ENCODE measurements around the gene RFX8.

Gene RFX8

DNA sequence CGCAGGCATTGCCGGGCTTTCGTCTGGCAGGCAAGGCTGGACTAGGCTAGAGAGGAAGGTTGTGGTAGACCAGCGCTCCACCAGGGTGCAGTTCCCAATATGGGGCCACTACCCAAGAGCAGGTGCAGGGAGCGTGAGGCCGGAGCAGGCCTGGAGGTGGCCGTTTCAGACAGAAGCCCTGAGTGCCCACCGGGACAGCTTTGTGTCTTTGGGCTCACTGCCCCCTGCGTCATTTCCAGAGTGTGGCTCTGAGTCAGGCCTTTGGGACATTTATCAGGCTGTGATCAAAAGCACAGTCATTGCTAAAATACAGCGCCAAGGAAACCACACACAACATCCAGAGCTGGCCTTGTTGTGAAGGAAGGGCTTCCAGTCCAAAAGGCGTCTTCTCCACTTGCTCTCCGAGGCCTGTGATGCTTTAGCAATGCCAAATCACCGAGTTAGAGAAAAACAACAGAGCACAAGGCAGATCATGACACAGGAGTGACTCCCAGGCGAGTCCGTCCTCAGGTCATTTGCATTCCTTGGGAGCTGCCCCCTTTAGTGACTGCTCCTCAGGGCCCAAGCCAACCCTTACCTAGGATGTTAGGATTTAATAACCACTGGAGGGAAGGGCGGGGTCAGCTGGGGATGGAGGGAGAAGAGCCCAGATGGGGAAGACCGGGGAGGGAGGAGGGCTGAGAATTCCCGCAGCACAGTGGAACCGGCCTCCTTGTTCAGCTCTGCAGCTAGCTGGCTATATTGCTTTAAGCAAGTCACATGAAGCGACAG, 42.3 kb downstream of the RFX8 start:
- no peak overlapping the region for H3K4me3 ChIP-seq (ENCODE audit: low read depth, low read length)
- DNase-seq (ENCODE audit: low read depth), result no peak
- TF ChIP-seq, protein P1, sequence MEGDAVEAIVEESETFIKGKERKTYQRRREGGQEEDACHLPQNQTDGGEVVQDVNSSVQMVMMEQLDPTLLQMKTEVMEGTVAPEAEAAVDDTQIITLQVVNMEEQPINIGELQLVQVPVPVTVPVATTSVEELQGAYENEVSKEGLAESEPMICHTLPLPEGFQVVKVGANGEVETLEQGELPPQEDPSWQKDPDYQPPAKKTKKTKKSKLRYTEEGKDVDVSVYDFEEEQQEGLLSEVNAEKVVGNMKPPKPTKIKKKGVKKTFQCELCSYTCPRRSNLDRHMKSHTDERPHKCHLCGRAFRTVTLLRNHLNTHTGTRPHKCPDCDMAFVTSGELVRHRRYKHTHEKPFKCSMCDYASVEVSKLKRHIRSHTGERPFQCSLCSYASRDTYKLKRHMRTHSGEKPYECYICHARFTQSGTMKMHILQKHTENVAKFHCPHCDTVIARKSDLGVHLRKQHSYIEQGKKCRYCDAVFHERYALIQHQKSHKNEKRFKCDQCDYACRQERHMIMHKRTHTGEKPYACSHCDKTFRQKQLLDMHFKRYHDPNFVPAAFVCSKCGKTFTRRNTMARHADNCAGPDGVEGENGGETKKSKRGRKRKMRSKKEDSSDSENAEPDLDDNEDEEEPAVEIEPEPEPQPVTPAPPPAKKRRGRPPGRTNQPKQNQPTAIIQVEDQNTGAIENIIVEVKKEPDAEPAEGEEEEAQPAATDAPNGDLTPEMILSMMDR (IDR thresholded peaks at IDR 0.05; ENCODE audit: control insufficient read depth, extremely low read depth, insufficient read depth), result no peak

DNA sequence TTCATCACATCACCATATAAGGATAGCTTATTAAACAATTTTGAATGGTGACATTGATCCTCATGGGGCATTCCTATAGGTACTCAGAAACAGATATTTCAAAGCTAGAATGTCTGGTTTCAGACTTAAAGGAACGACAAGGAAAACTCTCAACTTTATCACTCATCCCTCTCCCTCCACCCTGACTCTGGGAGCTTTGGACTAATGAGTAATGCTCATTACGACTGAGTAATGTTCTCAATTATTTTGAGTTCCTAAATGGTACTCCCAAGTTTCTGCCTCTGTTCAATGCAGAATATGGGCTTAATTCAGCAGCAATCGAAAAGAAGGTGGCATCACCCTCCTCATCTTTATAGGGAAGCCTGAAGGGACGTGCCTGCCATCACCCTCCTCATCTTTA, 43.4 kb downstream of the RFX8 start:
- no peak for DNase-seq (ENCODE audit: low read depth)
- TF ChIP-seq, protein P1 (IDR thresholded peaks at IDR 0.05; ENCODE audit: control insufficient read depth, extremely low read depth, insufficient read depth), result no peak
- H3K4me3 ChIP-seq (ENCODE audit: low read depth, low read length), result no peak overlapping the region

DNA sequence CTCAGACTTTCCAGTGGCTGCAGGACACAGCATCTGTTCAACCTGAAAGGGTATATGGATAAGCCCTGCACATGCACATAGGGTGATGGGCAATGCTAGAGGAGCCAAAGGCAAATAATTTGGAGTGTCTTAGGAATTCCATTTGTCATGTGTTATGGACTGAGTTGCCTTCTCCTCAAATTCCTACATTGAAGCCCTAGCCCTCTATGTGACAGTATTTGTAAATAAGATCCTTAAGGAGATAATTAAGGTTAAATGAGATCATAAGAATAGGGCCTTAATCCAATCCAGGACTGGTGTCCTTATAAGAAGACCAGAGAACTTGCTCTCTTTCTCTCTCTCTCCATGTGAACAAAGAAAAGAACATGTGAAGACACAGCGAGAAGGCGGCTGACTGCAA, 44.8 kb downstream of the RFX8 start:
- no peak for DNase-seq (ENCODE audit: low read depth)

DNA sequence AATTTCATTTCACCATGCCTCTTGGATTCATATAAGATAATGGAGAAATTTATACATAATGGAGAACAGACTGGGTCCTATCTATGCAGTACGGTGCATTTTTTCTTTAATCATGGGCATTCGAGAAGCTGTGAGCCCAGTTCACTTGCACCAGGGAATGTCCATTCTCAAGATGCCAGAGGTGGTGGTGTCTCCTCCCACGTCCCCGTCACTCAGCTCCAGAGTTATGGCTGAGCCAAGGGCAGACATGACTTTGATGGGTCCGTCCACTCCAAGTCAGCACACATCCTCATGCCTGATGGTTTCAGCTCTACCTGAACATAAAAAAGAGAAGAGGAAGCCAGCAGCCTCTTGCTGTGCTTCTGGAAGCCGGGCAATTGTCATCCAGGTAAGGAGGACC, 45.5 kb downstream of the RFX8 start:
- TF ChIP-seq, protein P1 (IDR thresholded peaks at IDR 0.05; ENCODE audit: control insufficient read depth, extremely low read depth, insufficient read depth), result no peak
- DNase-seq (ENCODE audit: low read depth), result no peak
- H3K4me3 ChIP-seq (ENCODE audit: low read depth, low read length), result no peak overlapping the region

More for the DNA sequence above, 44.8 kb downstream of the RFX8 start:
- H3K4me3 ChIP-seq (ENCODE audit: low read depth, low read length), result no peak overlapping the region
- TF ChIP-seq, protein P1 (IDR thresholded peaks at IDR 0.05; ENCODE audit: control insufficient read depth, extremely low read depth, insufficient read depth), result no peak

DNA sequence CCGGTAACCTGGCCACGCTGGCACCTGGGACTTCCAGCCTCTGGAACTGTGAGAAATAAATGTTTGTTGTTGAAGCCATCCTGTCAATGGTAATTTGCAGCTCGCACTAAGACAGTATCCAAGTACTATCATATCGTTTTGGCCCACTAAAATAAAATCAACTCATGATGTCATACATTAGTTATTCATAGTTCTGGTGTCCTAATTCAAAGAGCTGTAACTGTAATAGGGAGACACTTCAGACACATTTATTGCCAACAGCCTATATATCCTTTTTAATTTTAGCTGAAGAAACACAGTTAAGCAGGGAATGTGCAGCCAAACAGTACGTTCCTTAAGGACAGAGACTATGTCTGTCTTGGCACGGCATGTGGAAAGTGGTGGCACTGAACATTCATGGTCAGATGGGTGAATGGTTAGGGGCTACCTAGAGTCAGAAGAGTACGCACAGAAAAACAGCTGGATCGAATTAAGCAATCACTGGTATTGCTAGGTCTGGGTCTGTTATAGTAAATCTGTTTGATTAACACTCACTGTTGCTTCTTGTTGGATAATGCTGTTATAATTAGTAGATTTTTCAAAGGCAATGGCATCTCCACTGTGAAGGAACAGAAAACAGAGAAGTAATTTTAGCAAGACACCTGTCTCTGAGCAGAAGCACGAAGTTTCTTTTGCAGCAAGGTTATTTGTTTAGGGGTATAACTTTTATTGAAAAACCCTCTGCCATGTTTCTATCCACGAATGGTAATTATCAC, 46.3 kb downstream of the RFX8 start:
- DNase-seq (ENCODE audit: low read depth), result no peak
- TF ChIP-seq, protein P1 (IDR thresholded peaks at IDR 0.05; ENCODE audit: control insufficient read depth, extremely low read depth, insufficient read depth), result no peak
- H3K4me3 ChIP-seq (ENCODE audit: low read depth, low read length), result no peak overlapping the region

DNA sequence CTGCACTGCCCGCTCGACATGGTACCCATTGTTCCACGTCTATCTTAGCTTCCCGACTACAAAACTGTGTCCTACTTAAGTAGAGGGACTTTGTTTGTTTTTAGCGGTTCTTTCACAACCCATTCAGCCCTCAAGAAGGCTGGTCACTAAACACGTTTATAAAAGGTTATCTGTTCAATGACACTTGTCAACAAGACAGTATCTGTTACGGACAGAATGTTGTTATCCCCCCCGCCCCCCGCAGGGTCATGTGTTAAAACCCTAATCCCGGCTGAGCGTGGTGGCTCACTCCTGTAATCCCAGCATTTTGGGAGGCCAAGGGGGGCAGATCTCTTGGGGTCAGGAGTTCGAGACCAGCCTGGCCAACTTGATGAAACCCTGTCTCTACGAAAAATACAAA, 47.2 kb downstream of the RFX8 start:
- DNase-seq (ENCODE audit: low read depth), result no peak
- TF ChIP-seq, protein P1 (IDR thresholded peaks at IDR 0.05; ENCODE audit: control insufficient read depth, extremely low read depth, insufficient read depth), result no peak
- no peak overlapping the region for H3K4me3 ChIP-seq (ENCODE audit: low read depth, low read length)

Measured in LNCaP clone FGC (cell line).